Measurements from ENCODE around the gene AGXT2. TPM values are rescaled to one million over a fixed set of nuclear protein-coding genes. Genes with fewer than 3 reads are reported as not detected.

Gene AGXT2
- total RNA-seq, 4 donors from 2014 or later, result not detected

- no peak for TF ChIP-seq CTCF (IDR thresholded peaks at IDR 0.05; ENCODE audit: low read depth)
Measured at GRCh38 chr5:35067985-35068384, 20.2 kb upstream of the AGXT2 start.

GRCh38 chr5:35066260-35066795, 18.6 kb upstream of the AGXT2 start:
- TF ChIP-seq CTCF (IDR thresholded peaks at IDR 0.05; ENCODE audit: low read depth), result no peak

GRCh38 chr5:35063414-35063813, 15.7 kb upstream of the AGXT2 start:
- no peak for TF ChIP-seq CTCF (IDR thresholded peaks at IDR 0.05; ENCODE audit: low read depth)

- no peak for TF ChIP-seq CTCF (IDR thresholded peaks at IDR 0.05; ENCODE audit: low read depth)
Measured at GRCh38 chr5:35061211-35061770, 13.5 kb upstream of the AGXT2 start.

GRCh38 chr5:35060236-35060635, 12.5 kb upstream of the AGXT2 start:
- no peak for TF ChIP-seq CTCF (IDR thresholded peaks at IDR 0.05; ENCODE audit: low read depth)

- no peak for TF ChIP-seq CTCF (IDR thresholded peaks at IDR 0.05; ENCODE audit: low read depth)
Measured at GRCh38 chr5:35059251-35059650, 11.5 kb upstream of the AGXT2 start.

- no peak for TF ChIP-seq CTCF (IDR thresholded peaks at IDR 0.05; ENCODE audit: low read depth)
Measured at GRCh38 chr5:35058374-35058788, 10.6 kb upstream of the AGXT2 start.
